HCT116 (cell line): ENCODE data around the gene PPP3CB. TPM values are rescaled to one million over a fixed set of nuclear protein-coding genes. Genes with fewer than 3 reads are reported as not detected.

Experiments
- ATAC-seq: fragments of 200-7000 bp; cut with Tn5 transposase; 2 replicates; pipeline ENCODE4 v1.9.1; 2020; ENCODE audit warnings: mild to moderate bottlenecking, moderate library complexity
- BruUV-seq: library from RNA; stranded (reverse); fragments of 400-500 nt; replicated peaks from 2 replicates; lab custom pipeline; 2021; lab: Mats Ljungman, UMichigan
- CTCF ChIA-PET: fragments of 300-600 bp; sonication (Branson Sonifier 250); formaldehyde crosslinking; loops from one replicate; lab custom pipeline; 2021; ENCODE audit warnings: antibody characterized with exemption; lab: Charles Lee
- POLR2A ChIA-PET: fragments of 300-600, 350-600 bp; sonication (Branson Sonifier 250); formaldehyde crosslinking; loops from one replicate; lab custom pipeline; 2021; ENCODE audit warnings: antibody characterized with exemption; lab: Charles Lee
- RAD21 ChIA-PET, 2 experiments: fragments of 300-600 bp; sonication (Branson Sonifier 250); formaldehyde crosslinking; loops; one replicate each; lab custom pipeline; 2023; ENCODE audit warnings: low total read pairs in 2 of 2; ENCODE audit not compliant: uncharacterized antibody in 2 of 2, unreplicated experiment in 2 of 2, low non-redundant PET in 1 of 2; lab: Charles Lee
- DNase-seq: peaks from one replicate; pipeline ENCODE4 v3.0.0-alpha.2; 2010; ENCODE audit warnings: low read depth, low spot score
- H2AFZ ChIP-seq: fragments of 200-600 bp; shearing (Covaris generic), sonication (generic); 2 replicates; pipeline ENCODE4 v1.6.1; 2017; ENCODE audit warnings: low read depth, mixed run types, mixed read lengths, antibody characterized with exemption, low read length; ENCODE audit not compliant: poor library complexity, severe bottlenecking
- H3K27ac ChIP-seq: 2 replicates; pipeline ENCODE4 v1.5.1; 2012; ENCODE audit warnings: low read depth, low read length
- H3K27me3 ChIP-seq: fragments of 200-600 bp; sonication (generic); 2 replicates; pipeline ENCODE4 v1.6.1; 2016; ENCODE audit warnings: mixed run types, low read length, mixed read lengths; ENCODE audit not compliant: insufficient read depth
- H3K36me3 ChIP-seq, 2 experiments: fragments of 200-500 bp in 1 of 2; fragments of 200-600 bp in 1 of 2; sonication (Bioruptor generic) in 1 of 2; sonication (generic) in 1 of 2; 2 replicates each; pipeline versions ENCODE4 v1.5.1 to v1.6.1; 2014 to 2016; ENCODE audit warnings: low read length in 2 of 2, inconsistent platforms in 1 of 2, mixed read lengths in 1 of 2, mixed run types in 1 of 2; ENCODE audit not compliant: insufficient read depth in 2 of 2, control insufficient read depth in 1 of 2
- H3K4me1 ChIP-seq, 2 experiments: fragments of 200-600 bp in 1 of 2; sonication (generic) in 1 of 2; 2 replicates each; pipeline versions ENCODE4 v1.5.1 to v1.6.1; 2012 to 2017; ENCODE audit warnings: low read length in 2 of 2, inconsistent platforms in 1 of 2, mild to moderate bottlenecking in 1 of 2, mixed read lengths in 1 of 2, mixed run types in 1 of 2, moderate library complexity in 1 of 2; ENCODE audit not compliant: insufficient read depth in 2 of 2, control insufficient read depth in 1 of 2
- H3K4me2 ChIP-seq: fragments of 200-600 bp; sonication (generic); 2 replicates; pipeline ENCODE4 v1.6.1; 2017; ENCODE audit warnings: mixed run types, low read length, mixed read lengths
- H3K4me3 ChIP-seq, 2 experiments: fragments of 200-600 bp in 1 of 2; sonication (generic) in 1 of 2; replicated peaks in 1 of 2; 2 replicates each; pipeline ENCODE4 v1.5.1; 2011 to 2016; ENCODE audit warnings: low read length in 2 of 2, control low read depth in 1 of 2, low read depth in 1 of 2, mild to moderate bottlenecking in 1 of 2, mixed read lengths in 1 of 2, mixed run types in 1 of 2
- H3K79me2 ChIP-seq: fragments of 200-600 bp; sonication (generic); 2 replicates; pipeline ENCODE4 v1.6.1; 2017; ENCODE audit warnings: mild to moderate bottlenecking, mixed run types, low read length, moderate library complexity, mixed read lengths; ENCODE audit not compliant: insufficient read depth
- H3K9ac ChIP-seq: fragments of 200-600 bp; sonication (generic); 2 replicates; pipeline ENCODE4 v1.6.1; 2016; ENCODE audit warnings: low read length, mixed read lengths
- H3K9me2 ChIP-seq: fragments of 200-600 bp; sonication (generic), shearing (Covaris generic); 2 replicates; pipeline ENCODE4 v1.6.1; 2017; ENCODE audit warnings: mixed run types, mild to moderate bottlenecking, moderate library complexity; ENCODE audit not compliant: insufficient read depth
- H3K9me3 ChIP-seq, 2 experiments: fragments of 200-500 bp in 1 of 2; fragments of 200-600 bp in 1 of 2; sonication (Bioruptor generic) in 1 of 2; sonication (generic) in 1 of 2; 2 replicates each; pipeline ENCODE4 v1.6.1; 2014 to 2017; ENCODE audit warnings: low read length in 2 of 2, mixed read lengths in 2 of 2, inconsistent platforms in 1 of 2, low read depth in 1 of 2, mild to moderate bottlenecking in 1 of 2, mixed run types in 1 of 2, moderate library complexity in 1 of 2; ENCODE audit not compliant: control insufficient read depth in 1 of 2, insufficient read depth in 1 of 2
- H4K20me1 ChIP-seq: fragments of 200-600 bp; sonication (generic), shearing (Covaris generic); 2 replicates; pipeline ENCODE4 v1.6.1; 2017; ENCODE audit warnings: mixed run types, mild to moderate bottlenecking, moderate library complexity; ENCODE audit not compliant: insufficient read depth
- CEBPB ChIP-seq: IDR thresholded peaks from 2 replicates; pipeline ENCODE4 v1.6.1; 2012; ENCODE audit warnings: low read depth
- EZH2 ChIP-seq: fragments of 200-600 bp; sonication (generic); IDR thresholded peaks from 2 replicates; pipeline ENCODE4 v1.6.1; 2017; ENCODE audit warnings: antibody characterized with exemption, mixed run types
- FOSL1 ChIP-seq: IDR thresholded peaks from 2 replicates; pipeline ENCODE4 v1.6.1; 2012; ENCODE audit warnings: low read depth
- POLR2AphosphoS5 ChIP-seq: IDR thresholded peaks from 2 replicates; pipeline ENCODE4 v1.6.1; 2011; ENCODE audit warnings: mild to moderate bottlenecking, low read depth, low read length, moderate library complexity
- RAD21 ChIP-seq: IDR thresholded peaks from 2 replicates; pipeline ENCODE4 v1.6.1; 2012; ENCODE audit warnings: low read depth, mild to moderate bottlenecking
- TCF7L2 ChIP-seq: IDR thresholded peaks from 2 replicates; pipeline ENCODE4 v1.7.0; 2011; ENCODE audit warnings: borderline replicate concordance, inconsistent platforms; ENCODE audit not compliant: insufficient read depth, insufficient read length; ENCODE audit errors: extremely low read depth
- ZFX ChIP-seq: fragments of 450-650 bp; IDR thresholded peaks from 2 replicates; pipeline ENCODE4 v1.6.1; 2017
- ZNF274 ChIP-seq: fragments of 200-500 bp; sonication (Bioruptor generic); IDR thresholded peaks from 2 replicates; pipeline ENCODE4 v1.6.1; 2014; ENCODE audit warnings: mild to moderate bottlenecking, low read depth, low read length, inconsistent platforms
- intact Hi-C: fragments of 100-400 bp; cut with micrococcal nuclease; formaldehyde crosslinking; loops from 2 replicates; pipeline ENCODE4 v1.10.0; 2022
- total RNA-seq: library from RNA; stranded (reverse); gene quantifications from one replicate; pipeline ENCODE4 v1.2.1, GENCODE V29; 2021; ENCODE audit not compliant: unreplicated experiment
- TF ChIP-seq, protein P1 (sequence below), 3 experiments: fragments of 200-600 bp in 1 of 3; sonication (generic) in 1 of 3; IDR thresholded peaks in 2 of 3; conservative IDR thresholded peaks in 1 of 3; 2 replicates each; pipeline ENCODE4 v1.5.1; 2012 to 2017; ENCODE audit warnings: low read depth in 2 of 3, low read length in 2 of 3, antibody characterized with exemption in 1 of 3, borderline replicate concordance in 1 of 3, control low read depth in 1 of 3, mild to moderate bottlenecking in 1 of 3, mixed read lengths in 1 of 3, mixed run types in 1 of 3, moderate library complexity in 1 of 3; ENCODE audit not compliant: insufficient read depth in 1 of 3

The PPP3CB gene
- total RNA-seq, 1 experiment from 2014 or later, result 32.0 TPM

DNA sequence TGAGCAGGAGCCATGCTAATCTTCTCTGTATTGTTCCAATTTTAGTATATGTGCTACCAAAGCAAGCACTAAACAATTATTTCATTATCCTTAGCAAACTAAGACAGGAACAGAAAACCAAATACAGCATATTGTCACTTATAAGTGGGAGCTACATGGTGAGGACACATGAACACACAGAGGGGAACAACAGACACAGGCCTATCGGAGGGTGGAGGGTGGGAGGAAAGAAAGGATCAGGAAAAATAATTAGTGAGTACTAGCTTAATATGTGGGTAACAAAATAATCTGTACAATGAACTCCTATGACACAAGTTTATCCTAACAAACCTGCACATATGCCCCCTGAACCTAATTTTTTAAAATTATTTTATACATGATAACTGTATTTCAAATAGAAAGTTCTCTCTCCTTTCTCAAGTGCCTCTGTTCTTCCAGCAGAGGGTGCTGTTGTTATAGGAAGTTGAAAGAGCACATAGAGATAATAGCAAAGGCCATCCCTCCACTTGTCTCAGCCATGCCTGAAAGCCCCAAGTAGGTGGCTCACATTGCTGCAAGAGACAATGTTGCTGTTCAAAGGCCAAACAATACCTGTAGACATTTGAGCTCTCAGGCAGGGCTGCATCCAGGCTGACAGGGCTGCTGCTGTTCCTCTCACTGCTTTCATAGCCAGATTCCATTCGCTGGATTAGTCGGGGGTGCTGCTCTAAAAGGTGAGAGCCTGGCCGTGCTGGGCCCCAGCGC is 33.4 kb upstream of the PPP3CB start:
- H3K9ac ChIP-seq, result no peak overlapping the region
- CTCF ChIA-PET, result interaction anchor here (0.9 to 4.2 kb wide), 3 partner anchors 9 to 116 kb away, joined by 3 to 36 read pairs (median 3); no protein-coding TSS in a partner anchor
- H3K27me3 ChIP-seq, result no peaks in the 10 kb centered on the region
- TF ChIP-seq, protein P1, sequence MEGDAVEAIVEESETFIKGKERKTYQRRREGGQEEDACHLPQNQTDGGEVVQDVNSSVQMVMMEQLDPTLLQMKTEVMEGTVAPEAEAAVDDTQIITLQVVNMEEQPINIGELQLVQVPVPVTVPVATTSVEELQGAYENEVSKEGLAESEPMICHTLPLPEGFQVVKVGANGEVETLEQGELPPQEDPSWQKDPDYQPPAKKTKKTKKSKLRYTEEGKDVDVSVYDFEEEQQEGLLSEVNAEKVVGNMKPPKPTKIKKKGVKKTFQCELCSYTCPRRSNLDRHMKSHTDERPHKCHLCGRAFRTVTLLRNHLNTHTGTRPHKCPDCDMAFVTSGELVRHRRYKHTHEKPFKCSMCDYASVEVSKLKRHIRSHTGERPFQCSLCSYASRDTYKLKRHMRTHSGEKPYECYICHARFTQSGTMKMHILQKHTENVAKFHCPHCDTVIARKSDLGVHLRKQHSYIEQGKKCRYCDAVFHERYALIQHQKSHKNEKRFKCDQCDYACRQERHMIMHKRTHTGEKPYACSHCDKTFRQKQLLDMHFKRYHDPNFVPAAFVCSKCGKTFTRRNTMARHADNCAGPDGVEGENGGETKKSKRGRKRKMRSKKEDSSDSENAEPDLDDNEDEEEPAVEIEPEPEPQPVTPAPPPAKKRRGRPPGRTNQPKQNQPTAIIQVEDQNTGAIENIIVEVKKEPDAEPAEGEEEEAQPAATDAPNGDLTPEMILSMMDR (IDR thresholded peaks at IDR 0.05 in 2 of 3, conservative IDR thresholded peaks at IDR 0.05 in 1 of 3; ENCODE audit: borderline replicate concordance in 1 of 3, insufficient read depth in 1 of 3, low read depth in 2 of 3, low read length in 2 of 3), result peak; percentile 72 to 94 (median 83)
- TF ChIP-seq RAD21 (peak; percentile 98), POLR2AphosphoS5 (no peak)
- TF ChIP-seq, all 23 proteins: peak for 2
- BruUV-seq, result no TSS peak
- Histone ChIP-seq H3K36me3 (no peaks in the 10 kb centered on the region), H3K27ac (no peak overlapping the region), H3K79me2 (no peaks in the 10 kb centered on the region), H3K9me2 (no peaks in the 10 kb centered on the region), H3K4me1 (no peaks in the 10 kb centered on the region), H3K4me3 (no peak overlapping the region), H3K4me2 (no peak overlapping the region), H3K9me3 (no peaks in the 10 kb centered on the region), H4K20me1 (no peaks in the 10 kb centered on the region; the same call in 1 of the 2 replicates), H2AFZ (no peak overlapping the region)
- ChIA-PET RAD21 (interaction anchor here (0.8 to 2.5 kb wide), 3 partner anchors 112 to 115 kb away, joined by 3 to 9 read pairs (median 3); partner anchors contain the start of gene MYOZ1 (in 1 of the 2)), POLR2A (no interaction called here)
- intact Hi-C loops, result loop anchor here (1.0 kb wide), 2 partner anchors 96 to 115 kb away; no protein-coding TSS in a partner anchor
- DNase-seq (peak; percentile 56), ATAC-seq (peak; percentile 96)

DNA sequence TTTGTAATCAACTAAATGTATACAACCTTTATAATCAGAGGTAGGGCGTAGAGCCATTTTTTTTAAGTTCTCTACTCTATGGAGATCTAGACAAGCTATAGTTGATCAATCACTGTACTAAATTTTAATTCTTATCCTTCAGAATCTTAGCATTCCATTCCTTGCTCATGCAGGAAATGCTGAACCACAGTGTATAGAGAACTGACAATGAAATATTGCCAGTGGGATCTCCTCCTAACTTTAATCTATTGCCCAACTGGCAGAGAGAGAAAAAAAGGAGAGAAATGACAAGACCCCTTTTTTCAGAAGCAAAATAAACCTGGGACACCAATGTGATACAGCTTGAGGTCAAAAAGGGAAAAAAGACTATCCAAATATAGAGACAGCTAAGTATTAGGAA is 26.4 kb upstream of the PPP3CB start:
- CTCF ChIA-PET, result no interaction called here
- no peak for ATAC-seq
- POLR2A ChIA-PET, result no interaction called here
- TF ChIP-seq ZNF274, result no peak
- TF ChIP-seq EZH2, result no peak
- TF ChIP-seq, protein P1 (IDR thresholded peaks at IDR 0.05 in 2 of 3, conservative IDR thresholded peaks at IDR 0.05 in 1 of 3; ENCODE audit: borderline replicate concordance in 1 of 3, insufficient read depth in 1 of 3, low read depth in 2 of 3, low read length in 2 of 3), result no peak
- TF ChIP-seq FOSL1, result no peak
- TF ChIP-seq POLR2AphosphoS5, result no peak
- no peak for TF ChIP-seq TCF7L2
- TF ChIP-seq CEBPB, result no peak
- TF ChIP-seq ZFX, result no peak
- TF ChIP-seq RAD21, result no peak

More for the DNA sequence above, 26.4 kb upstream of the PPP3CB start:
- Histone ChIP-seq H3K9ac (no peak overlapping the region), H3K27ac (no peak overlapping the region), H3K4me2 (no peak overlapping the region), H3K27me3 (no peaks in the 10 kb centered on the region), H3K9me3 (no peaks in the 10 kb centered on the region), H3K9me2 (no peaks in the 10 kb centered on the region), H3K36me3 (peaks cover 0 to 11% of the 10 kb centered on the region in 2 experiments; a peak in 3 of 4 replicates), H4K20me1 (no peaks in the 10 kb centered on the region), H3K79me2 (no peaks in the 10 kb centered on the region), H2AFZ (no peak overlapping the region), H3K4me3 (no peak overlapping the region), H3K4me1 (no peaks in the 10 kb centered on the region)
- no TSS peak for BruUV-seq
- no peak for DNase-seq
- intact Hi-C loops, result no loop called here
- RAD21 ChIA-PET, result no interaction called here
